HG03039 (cell line): Measurements from ENCODE around the gene EZR.

Source experiments
- ATAC-seq: cut with Tn5 transposase; IDR thresholded peaks from one replicate; pipeline ENCODE4 v1.9.1; 2021; ENCODE audit warnings: mild to moderate bottlenecking, moderate library complexity; ENCODE audit not compliant: unreplicated experiment

The EZR gene

DNA sequence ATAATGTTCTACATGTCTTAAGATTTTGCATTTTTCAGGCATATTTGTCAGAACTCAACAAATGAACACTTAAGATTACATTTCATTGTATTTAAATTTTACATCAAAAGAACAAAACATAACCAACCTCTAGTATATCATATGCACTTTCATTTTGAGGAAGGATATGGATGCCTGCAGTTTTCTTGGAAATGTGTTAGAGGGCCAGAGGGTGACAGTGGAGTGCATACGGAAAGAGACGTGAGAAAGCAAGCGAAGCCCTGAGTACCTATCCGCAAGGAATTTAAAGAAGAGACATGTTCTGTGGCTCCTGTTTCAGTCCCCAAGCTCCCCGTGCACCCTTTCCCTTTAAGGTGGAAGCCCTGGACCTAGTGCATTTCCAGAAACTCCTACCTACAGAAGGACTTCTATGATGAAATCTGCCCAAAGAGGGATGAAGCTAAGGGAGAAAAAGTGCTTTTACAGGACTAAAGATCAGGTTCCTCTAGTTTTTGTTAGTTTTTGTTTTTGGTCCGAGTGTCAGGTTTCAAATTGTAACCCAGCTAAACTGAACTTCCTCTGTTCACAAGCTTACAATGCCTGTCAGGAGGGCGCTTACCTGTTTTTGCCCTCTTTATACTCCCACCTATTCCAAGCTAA is 38.8 kb downstream of the EZR start:
- no peak for ATAC-seq

DNA sequence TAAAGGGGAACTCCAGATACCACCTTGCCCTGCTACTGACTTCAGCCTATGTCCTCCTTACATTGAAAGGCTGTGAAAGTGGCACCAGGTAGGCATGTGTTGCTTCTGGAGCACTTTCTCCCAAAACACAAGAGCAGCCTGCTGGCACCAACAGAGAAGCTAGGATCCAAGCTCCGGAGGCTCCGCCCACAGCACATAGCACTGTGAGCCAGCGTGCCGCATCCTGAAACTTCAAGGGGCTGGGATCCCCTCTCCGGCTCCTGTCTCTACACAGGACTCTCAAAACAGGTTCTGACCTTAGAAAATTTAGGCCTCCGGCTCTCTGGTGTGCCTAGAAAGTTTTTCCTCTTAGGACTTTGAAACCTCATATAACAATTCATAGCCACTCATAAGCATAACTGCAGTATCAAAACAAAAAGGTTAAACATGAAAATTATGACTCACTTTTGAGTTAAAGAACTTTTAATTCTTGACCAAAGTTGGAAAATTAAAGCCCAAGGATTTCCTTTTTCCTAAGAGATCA is 41.1 kb downstream of the EZR start:
- ATAC-seq: no peak

DNA sequence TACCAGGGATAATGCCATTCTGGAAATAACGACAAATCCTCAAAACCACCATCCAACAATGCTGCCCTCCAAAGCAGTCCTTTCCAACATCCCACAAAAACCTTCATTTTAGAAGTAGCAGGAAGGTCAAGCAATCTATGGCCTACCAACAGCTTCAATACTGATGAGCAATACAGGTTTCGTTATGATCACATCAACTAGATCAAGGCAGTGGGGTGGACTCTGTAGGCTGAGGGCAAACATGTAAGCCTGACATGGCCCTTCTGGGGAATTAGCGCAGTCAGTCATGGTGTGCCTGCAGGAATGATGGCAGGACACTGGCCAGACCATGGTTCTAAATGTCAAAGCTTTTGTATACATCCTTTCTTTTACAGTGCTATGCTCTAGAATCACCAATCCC is 41.7 kb downstream of the EZR start:
- ATAC-seq: no peak

DNA sequence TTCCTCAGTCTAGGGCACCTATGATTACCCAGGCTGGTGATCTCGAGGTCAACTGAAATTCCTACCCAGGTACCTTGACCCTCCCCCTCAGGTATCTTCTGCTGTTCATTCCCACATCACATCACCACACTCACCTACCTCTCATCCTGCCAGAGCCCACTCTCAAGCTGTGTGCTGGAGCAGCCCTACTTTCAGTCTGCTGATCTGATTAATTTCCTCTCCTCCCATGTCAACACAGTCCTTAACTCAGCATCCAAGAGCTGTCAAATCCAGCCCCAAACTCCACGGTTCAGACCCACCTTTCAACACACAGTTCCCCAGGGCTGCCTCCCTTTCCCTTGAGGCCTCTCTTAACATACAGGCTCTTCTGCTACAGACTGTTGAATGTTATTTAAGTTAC is 42.4 kb downstream of the EZR start:
- no peak for ATAC-seq

DNA sequence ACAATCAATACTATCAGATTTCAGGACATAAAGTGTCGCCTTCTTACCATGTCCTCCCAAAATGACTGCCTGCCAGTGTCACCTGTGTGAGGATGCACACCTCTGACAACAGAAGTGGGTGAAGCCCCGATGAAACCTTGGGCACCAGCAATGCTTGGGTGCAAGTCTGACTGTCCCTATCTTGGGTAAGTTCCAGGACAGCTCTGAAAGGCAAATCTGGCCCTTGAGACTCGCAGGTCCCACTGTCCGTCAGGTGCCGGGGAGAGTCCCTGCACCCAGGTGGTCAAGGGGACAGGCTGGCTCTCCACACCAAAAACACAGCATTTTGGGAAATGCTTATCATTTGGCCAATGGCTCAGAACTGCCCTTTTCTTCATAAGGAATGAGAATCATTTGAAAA is 43.3 kb downstream of the EZR start:
- ATAC-seq: no peak

DNA sequence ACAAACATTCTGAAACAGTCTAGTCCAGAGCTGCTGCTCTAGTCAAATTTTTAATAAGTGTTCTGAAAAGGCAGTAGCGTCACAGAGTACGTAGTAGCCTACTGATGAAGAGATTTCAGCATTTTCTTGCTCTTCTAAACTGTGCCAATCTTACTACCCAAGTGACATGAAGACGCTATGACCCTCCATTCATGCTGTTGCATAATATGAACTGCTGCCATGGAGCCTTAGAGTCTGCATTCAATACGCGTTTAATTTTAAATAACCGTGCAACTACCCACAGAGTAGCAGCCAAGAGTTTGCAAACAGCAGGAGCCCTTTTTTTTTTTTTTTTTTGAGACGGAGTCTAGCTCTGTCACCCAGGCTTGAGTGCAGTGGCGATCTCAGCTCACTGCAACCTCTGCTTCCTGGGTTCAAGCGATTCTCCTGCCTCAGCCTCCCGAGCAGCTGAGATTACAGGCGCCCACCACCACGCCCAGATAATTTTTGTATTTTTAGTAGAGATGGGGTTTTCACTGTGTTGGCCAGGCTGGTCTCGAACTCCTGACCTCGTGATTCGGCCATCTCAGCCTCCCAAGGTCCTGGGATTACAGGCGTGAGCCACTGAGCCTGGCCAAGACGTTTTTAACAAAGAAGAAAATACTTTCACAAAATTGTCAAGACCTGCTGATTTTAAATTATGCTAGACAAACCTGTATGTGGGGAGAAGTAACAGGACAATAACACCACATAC is 44.3 kb downstream of the EZR start:
- ATAC-seq: no peak

DNA sequence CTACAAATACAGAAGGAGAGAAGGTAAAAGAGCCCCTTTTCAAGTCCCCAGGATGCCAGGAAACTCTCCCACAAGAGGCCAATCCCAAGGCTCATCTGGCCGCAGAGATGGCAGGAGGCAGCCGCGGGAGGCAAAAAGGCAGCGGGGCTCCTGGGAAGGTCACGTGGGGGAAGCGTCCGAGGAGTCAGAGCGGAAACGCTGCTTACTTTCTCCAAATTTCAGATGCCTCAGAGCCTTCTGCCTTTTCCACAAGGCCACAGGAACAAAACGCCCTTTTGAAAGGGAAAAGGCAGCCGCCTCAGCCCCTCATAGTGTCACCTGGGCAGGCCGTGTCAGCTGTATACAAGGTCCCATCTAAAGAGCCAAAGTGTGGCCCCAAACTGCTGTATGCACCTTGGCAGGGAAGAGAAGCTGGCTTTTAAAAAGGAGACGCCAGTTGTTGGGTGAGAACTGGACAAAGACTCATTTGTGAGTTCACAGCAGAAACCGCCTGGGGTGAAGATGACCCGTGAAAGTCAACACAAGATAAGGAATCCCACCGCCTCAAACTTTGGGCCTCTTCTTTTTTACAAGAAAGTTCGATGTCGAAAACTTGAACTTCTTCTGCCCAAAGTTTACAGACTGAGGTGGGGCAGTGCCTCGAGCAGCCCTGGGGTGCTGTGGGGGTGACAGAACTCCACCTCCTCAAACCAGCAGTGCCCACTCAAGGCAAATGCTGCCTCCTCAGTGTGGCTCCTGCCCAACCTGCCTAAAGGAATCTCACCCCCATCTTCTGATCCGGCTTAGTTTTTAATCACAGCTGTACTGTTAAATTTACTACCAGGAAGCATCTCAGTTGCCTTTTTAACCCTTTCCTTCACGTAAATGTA is 45.4 kb downstream of the EZR start:
- no peak for ATAC-seq

DNA sequence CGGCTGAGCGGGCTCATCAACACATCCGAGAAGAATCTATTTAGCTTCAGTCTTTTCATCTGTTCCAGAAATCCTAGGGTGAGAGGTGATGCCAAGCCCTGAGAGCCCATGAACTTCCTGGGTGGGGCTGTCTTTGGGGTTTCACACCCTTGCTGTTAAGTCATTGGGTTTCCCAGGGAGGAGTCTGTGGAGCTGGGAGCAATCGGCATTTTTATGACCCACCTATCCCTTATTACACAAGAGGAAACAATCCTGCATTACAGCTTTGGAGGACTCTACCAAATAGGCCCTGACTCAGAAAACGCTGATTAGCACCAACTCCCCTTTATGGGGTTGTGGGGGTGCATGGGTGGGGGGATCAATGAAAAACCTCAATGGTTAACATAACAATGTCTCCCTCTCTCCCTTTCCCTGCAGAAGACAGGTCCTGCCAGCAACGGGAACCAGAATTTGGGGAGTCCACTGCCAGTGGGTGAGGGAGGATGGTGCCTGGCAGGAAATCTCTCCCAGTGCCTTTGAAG is 46.3 kb downstream of the EZR start:
- ATAC-seq: no peak

DNA sequence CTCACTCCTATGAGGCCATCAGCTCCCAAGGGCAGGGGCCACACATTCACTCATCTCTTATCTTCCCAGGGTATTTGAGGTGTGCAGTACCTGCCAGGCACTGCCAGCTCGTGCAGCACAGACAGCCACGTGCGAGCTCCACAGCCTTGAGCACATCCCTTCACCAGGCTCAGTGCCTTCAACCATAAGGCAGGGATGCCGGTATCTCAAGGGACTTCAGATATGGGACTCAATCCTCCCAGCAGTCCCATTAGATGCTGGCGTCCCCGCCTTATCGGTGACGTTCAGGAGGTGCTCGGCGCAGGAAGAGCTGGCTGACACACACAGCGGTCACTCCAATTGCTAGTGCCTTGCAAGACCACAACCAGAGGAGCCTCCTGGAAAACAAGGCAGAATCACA is 47.0 kb downstream of the EZR start:
- no peak for ATAC-seq

DNA sequence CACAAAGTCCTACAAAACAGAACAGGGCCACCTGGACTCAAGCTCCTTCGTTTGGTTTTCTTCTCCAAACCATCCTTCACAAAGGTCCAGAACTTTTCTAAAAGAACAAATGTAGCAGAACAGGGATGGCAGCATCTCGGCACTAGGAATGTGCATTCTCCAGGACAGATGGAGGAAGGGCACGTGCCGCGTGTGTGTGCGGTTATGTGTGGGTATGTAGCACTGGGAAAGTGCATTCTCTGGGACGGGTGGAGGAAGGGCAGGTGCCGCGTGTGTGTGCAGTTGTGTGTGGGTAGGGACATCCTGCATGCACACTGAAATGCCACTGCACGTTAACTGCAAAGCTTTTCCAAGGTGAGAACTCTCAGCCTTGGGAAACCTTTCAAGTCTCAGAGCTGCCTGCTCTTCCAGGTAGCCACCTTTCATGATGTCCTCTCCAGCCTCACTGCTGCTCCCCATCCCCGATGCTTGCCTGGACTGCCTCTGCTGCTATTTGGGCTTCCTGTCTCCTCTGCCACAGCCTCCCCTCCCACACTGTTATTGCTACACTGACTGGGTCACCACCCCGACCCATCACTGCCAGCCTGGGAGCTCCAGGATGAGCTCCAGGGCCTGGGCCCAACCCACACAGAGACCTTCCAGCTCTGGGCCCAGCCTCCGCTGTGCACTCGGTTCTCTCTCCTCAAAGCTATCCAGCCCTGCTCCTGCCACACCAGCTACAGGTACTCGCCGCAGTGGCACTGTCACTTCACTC is 47.6 kb downstream of the EZR start:
- ATAC-seq: no peak

DNA sequence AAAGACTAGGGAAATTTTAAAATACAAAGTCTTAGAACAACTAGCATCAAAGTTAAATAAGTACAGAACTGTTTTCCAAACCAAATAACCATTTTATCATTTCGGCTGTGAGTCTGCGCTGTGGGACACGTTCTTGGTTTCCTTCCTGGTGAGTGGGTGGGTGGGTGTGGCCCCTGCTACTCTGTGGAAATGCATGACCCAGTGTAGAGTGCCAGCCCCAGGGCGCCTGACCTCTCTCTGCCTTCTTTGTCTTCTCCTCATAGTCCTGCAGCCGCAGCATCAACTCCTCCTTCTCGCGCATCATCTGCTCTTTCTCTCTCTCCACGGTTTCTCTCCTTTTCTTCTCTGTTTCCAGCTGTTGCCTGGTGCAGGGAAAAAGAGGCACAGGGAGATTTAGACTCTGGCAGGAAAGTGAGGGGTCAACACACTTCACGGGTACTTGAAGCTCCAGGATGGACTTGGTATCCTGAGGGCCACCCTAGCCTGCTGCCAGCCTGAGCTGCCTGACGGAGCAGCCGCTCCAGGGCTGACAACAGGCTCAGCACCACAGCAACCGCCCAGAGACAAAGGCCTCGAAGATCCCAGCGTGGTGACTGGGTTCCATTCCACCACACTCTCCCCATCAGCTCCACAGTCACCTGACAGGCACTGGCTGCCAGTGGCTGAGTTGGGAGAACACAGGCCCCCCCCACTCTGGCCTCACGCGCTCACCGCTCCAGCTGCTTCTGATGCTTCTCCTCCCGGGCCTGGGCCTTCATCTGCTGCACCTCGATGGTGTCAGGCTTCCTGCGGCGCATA is 48.4 kb downstream of the EZR start:
- no peak for ATAC-seq

DNA sequence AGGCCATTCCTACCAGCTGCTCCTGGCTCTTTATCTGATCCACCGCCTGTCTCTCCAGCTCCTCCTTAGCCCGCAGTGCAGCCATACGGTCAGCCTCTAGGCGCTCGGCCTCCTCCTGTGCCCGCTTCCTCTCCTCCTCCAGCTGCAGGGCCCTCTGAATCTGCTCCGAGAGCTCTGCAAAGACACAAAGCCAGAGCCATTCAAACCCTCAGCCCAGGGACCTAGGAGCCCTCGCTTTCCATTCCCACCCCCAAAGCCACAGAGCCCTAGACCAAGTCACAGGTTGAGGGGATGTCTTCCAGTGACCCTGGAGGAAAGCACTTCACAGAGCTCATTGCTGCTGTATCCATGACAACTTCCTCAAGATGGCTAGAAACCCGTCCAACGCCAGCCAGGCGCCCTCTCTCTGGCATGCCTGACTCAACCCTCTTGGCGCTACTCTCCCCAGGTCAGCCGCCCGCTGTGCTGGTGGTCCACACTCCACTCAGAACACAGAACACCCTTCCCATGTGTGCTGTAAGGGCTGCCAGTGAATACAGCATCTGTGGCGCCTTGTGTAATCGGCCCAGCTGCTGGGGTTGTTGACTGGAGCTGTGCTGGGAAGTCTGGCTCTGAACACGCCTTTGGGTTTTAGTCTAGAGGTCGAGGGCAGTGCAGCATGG is 49.3 kb downstream of the EZR start:
- no peak for ATAC-seq

DNA sequence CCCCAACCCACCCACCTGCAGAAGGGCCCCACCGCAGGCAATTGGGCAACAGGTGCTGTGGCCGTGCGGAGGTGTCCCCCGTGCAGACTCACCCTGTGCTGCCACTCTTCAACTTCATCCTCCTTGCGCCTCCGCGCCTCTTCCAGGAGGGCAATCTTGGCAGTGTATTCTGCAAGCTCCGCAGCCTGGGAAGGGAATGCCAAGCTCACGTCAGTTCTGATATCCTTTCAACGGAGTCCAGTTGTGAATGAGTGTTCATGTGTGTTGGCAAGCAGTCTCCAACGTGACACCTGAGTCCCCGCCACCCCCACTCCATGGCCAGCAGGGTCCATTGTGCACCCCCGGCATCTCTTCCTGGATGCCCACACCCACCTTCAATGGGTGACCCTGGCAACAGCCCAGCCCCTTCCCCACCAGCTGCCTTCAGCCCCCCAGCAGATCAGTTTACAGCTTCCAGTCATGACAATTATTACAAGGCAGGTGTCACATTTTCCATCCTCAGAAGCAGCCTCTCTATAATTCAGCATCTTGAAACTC is 49.9 kb downstream of the EZR start:
- ATAC-seq: no peak

DNA sequence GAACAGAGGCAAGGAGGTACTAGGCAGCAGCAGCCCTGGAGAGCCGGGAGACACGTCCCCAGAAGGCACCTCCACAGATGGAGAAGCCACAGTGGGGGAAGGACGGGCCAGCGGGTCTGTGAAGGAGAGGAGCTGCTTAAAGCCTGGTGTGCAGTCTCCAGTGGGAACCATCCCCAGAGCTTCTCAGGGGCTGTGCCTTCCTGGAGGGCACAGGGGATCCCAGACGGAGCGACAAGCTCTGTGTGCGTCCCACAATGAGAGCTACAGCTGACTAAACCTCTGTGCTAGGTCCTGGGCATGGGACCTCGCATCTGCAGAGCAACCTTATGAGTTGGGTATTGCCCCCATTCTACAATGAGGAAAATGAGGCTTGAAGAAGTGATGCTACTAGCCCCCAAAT is 50.7 kb downstream of the EZR start:
- ATAC-seq: no peak

DNA sequence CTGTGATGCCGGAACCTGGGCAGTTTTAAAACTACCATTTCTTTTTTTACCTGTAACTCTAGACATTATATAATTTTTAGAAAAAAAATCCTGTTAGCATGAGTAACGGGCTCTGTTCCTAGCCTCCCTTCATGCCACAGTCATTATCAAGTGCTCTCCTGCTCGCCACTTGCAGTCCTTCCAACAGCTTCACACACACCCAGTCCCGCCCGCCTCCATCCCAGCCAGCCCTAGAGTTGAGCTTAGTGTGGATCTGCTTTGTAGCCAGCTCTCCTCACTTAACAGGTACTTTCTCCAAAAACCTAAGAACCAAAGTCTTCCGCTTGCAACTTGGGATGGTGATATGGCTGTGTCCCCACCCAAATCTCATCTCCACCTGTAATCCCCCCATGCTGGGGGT is 51.5 kb downstream of the EZR start:
- ATAC-seq: no peak

DNA sequence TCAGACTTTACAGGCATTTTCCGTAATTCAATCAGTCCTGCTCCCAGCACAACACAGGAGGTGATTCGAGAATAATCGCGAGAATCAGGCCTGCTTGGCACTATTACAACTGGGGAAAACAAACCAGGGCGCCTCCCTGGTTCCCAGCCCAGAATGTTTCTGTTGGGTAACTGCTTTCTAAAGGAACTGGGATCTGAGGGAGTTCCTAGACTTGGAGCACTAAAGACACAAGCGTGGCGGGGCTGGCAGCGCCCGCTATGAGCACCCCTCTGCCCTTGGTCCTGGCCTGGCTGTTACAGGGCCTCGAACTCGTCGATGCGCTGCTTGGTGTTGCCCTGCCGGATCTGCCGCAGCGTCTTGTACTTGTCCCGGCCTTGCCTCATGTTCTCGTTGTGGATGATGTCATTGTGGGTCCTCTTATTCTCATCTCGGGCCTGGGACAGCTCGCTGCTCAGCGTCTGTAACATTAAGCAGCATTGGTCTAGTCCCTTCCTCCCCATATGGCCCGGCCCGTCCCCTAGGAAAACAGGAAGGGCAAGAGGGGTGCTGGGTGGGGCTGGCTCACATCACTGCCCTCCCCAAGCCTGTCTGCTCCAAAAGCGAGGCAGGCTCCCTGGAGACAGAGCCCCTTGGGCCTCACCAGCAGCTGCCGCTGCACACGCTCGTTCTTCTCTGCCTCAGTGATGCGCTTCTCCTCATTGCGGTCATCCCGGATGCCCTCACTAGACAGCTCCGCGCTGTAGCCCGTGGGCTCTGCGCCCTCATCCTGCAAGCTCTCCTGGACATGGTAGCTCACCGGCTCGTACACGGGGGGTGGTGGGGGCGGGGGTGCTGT is 52.3 kb downstream of the EZR start:
- ATAC-seq: no peak

DNA sequence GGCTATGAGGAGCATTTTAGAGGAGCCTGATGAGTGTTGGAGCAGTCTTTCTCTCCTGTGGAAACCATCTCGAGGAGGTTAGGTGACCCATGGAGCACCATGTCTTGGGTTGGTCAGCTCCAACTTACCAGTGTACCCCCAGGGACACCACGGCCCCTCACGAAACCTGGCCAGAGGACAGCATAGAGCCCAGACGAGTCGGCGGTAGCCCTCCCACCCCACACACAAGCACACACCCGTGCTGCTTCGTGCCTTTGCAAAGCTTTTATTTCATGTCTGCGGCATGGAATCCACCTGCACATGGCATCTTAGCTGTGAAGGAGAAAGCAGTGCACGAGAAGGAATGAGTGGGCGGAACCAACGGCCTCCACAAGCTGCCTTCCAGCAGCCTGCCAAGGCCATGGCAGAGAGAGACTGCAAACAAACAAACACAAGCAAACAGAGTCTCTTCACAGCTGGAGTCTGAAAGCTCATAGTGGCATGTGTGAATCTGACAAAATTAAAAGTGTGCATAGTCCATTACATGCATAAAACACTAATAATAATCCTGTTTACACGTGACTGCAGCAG is 53.6 kb downstream of the EZR start:
- no peak for ATAC-seq

DNA sequence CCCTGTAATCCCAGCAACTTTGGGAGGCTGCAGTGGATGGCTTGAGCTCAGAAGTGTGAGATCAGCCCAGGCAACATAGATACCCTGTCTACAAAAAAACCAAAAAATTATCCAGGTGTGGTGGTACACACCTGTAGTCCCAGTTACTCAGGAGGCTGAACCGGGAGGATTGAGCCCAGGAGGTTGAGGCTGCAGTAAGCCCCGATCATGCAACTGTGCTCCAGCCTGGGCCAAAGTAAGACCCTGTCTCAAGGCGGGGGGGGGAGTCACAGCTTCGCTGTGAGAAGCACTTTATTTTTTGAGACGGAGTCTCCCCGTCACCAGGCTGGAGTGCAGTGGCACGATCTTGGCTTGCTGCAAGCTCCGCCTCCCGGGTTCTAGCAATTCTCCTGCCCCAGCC is 54.2 kb downstream of the EZR start:
- no peak for ATAC-seq
